Mucosa of rectum (tissue), 2 donors: ENCODE results near the gene ELF3.
"Not testable (repeated sequence)": the region's sequence is repeated elsewhere in the genome, so short reads cannot be mapped to it uniquely, and the experiment has no call there.

Source experiments
- H3K27ac ChIP-seq, 2 donors: one replicate each; pipeline ENCODE4 v1.7.0; 2013; ENCODE audit warnings: inconsistent platforms in 2 of 2, low read depth in 2 of 2, low read length in 2 of 2
- H3K27me3 ChIP-seq, 2 donors: one replicate each; pipeline ENCODE4 v1.7.0; 2013; ENCODE audit warnings: low read length in 2 of 2; ENCODE audit not compliant: control insufficient read depth in 2 of 2, insufficient read depth in 2 of 2
- H3K36me3 ChIP-seq, 2 donors: one replicate each; pipeline ENCODE4 v1.7.0; 2013; ENCODE audit warnings: low read length in 2 of 2; ENCODE audit not compliant: control insufficient read depth in 2 of 2, insufficient read depth in 2 of 2
- H3K4me1 ChIP-seq, 2 donors: one replicate each; pipeline ENCODE4 v1.7.0; 2013; ENCODE audit warnings: low read length in 2 of 2, mild to moderate bottlenecking in 1 of 2; ENCODE audit not compliant: control insufficient read depth in 2 of 2, insufficient read depth in 2 of 2
- H3K4me3 ChIP-seq, 2 donors: one replicate each; pipeline ENCODE4 v1.7.0; 2013; ENCODE audit warnings: low read length in 2 of 2
- H3K9ac ChIP-seq, 2 donors: one replicate each; pipeline ENCODE4 v1.7.0; 2013; ENCODE audit warnings: low read length in 2 of 2, low read depth in 1 of 2, mild to moderate bottlenecking in 1 of 2
- H3K9me3 ChIP-seq, 2 donors: one replicate each; pipeline ENCODE4 v1.7.0; 2013; ENCODE audit warnings: low read length in 2 of 2; ENCODE audit not compliant: control insufficient read depth in 2 of 2
- donor health status: healthy.
- donor health status: Normal muscosa, but diverticular disease.

ELF3 gene

GRCh38 chr1:202064889-202065312 lies 54.5 kb downstream of the ELF3 start:
- H3K9me3 ChIP-seq, H3K4me3 ChIP-seq, H3K36me3 ChIP-seq, H3K4me1 ChIP-seq, H3K27ac ChIP-seq, H3K9ac ChIP-seq, H3K27me3 ChIP-seq: not testable (repeated sequence)
